ENCODE results near the gene PLAAT1.

PLAAT1 gene

DNA sequence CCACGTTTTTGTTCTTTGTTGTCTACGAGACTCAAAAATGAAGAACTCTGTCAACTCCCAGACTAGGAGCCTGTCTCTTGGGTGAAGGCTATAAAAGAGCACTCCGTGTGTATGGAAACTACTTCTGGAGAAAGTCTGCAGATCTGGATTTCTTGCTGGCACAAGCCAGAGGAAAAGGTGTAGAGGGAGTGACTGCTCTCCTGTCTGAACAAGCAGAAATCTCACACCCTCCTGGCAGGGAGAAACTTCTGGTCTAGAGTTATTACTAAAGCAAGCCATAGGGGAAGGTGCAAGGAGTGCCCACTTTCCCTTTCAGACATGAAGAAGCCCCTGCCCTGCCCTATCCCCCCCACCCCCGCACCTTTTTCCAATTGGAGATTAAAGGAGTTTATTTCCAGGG lies 9.5 kb downstream of the PLAAT1 start:
- DNase-seq: no peak

DNA sequence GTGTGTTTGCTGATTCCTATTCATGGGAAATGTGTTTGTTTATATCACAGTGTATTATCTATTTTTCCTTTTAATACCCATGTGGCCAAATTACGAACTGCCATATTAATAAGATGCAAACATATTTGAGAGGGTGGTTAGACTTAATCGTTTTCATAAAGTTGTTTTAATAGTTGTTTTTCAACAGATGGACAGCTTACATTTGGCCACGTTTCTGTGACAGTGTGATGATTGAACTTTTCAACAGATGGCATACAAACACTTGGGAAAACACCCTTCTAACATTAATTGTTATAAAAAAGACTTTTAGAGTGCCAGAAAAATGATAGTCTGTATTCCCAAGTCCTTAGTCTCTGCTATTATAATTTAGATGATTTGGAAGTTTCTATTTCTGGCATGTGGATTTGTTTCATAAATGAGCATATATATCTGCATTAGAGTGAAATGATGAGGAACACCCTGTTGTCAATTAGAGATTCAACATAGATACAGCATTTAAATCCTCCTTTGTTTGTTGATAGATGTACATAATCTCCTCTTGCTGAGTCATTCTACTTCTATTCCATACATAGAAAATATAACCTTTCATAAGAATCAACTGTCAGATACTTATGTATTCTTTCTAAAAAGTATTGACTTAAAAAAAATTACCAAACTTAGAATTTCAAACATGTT lies 13.1 kb downstream of the PLAAT1 start:
- DNase-seq: no peak

DNA sequence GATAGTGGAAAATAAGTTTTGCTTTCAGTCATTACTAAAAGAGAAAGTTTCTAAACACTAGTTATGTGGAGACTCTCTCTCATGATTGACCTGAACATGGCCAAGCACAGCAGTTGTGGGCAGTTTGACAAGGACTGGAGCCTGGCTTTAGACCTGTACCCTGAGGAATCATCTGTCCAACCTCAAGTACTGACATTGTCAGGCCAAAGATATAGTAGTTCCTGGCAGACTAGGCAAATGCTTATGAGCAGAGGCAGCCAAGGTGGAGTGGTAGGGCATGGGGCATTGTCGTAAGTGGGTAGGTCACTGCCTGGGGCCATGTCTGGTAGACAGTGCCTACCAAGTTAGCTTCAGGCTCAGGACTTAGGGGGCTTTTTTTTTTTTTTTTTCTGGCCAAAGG lies 20.9 kb downstream of the PLAAT1 start:
- DNase-seq: no peak

DNA sequence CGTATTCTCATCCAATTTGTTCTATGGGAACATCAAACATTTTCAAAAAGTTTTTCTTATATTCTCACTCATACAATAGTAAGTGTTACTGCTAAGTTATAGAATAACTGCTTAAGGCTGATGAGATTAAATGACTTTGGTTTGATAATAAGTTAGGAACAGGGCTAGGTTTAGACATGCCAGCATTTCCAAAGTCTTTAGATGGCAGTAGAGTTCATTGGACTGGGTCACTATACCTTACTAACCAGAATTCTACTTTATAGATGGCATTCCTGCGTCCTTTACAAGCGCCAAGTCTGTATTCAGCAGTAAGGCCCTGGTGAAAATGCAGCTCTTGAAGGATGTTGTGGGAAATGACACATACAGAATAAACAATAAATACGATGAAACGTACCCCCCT lies 21.7 kb downstream of the PLAAT1 start:
- no peak for DNase-seq

DNA sequence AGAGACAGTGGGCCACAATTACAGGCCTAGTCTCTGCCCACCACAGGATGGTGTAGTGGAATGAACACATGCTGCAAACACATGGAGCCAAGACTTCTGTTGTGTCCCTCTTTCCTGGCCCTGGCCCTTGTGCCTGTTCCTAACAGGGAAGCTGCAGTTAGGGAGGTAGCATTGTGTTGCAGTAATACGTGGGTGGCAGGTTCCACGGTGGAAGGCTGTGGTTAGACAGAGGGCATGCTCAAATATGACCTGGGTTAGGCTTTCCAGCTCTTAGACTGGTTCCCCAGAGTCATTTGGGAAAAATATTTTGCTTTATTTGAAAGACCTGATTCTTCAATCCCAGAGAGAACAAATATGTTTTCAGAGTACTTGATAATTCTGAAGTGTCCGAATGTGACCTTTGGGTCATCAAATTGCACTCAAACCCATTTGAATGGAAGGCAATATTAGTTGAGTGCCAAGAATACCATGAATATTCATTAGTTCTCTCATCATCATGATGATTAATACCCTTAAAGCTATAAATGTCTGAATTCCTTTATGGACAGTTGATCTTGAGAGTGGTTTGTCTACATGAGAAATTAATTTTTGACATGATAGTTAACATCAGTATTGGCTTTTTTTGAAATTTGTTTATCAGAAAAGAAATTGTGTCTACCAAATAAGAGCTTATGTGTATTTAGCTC lies 28.5 kb downstream of the PLAAT1 start:
- no peak for DNase-seq

DNA sequence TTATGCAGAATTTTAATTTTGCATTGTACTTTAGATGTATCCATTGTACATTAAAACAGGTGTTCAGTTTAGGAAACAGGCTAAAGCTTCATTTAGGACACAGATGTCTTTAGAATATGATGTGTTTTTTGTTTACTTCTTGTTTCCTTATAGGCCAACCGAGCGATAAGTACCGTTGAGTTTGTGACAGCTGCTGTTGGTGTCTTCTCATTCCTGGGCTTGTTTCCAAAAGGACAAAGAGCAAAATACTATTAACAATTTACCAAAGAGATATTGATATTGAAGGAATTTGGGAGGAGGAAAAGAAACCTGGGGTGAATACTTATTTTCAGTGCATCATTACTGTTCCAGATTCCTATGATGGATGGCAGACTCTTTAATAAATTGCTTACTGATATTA lies 29.4 kb downstream of the PLAAT1 start:
- DNase-seq: no peak

DNA sequence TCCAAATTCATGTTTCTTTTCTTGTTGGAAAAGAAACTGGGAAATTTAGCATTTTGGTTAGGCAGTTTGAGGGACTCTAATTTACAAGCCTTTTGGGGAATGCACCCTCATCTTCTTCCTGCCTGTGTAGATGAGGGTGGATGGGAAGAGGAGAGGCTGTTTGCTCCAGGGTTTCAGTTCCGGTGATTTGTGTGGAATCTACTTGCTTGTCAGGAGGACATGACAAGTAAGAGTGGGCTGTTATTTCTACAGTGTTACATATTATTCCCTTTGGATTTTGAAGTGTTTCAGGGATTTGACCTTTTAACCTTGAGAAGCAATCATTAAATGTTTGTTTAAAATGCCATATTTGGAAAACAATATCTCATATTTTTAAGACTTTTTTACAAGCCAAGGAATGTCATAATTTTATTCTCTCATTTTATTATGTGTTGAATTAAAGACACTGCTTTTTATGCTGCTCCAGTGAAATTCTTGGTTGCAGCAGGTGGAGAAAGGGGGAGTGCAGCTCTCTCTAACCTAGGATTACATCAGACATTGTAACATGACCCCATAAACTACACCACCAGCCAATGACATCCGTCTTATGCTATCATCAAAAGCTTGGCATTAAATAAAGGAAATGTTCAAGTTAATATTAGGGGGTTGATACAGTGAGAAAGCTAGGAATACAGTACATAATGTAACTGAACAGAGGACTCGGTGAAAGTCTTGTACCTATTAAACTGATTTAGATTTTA lies 30.2 kb downstream of the PLAAT1 start:
- no peak for DNase-seq

DNA sequence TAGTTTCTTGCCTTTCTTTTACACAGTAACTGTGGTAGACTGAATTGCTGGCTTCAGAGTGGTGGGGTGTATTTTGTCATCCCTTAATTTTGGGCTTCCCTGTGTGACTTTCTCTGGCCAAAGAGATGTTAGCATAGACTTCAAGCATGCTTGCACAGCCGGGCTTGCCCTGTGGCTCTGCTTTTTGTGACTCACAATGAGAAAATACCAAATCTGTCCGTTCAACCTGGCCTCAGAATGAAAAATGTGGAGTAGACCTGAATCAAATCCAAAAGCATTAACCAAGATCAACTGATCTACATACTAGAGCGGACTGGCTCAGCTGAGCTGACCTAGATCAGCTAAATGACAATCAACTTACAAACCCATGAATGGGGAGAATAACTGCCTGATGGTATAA lies 51.4 kb downstream of the PLAAT1 start:
- no peak for DNase-seq

DNA sequence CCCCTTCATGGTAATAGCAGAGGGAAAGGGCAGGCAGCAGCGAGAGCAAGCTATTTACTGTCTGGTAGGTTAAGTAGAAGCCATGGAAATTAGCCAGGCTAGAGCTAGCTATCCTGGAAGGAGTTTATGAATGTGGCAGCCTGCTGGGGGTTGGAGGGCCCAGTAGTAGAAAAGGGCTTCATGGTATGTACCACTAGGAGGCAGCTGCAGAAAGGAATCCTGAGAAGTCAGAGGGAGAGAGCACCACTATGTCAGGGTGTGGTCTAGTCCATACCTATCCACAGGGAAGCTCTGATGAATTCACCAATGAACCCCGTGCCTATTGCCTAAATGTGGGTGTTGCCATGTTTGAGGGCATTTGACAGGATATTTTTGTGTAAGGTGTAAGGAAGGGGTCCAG lies 55.0 kb downstream of the PLAAT1 start:
- no peak for DNase-seq

DNA sequence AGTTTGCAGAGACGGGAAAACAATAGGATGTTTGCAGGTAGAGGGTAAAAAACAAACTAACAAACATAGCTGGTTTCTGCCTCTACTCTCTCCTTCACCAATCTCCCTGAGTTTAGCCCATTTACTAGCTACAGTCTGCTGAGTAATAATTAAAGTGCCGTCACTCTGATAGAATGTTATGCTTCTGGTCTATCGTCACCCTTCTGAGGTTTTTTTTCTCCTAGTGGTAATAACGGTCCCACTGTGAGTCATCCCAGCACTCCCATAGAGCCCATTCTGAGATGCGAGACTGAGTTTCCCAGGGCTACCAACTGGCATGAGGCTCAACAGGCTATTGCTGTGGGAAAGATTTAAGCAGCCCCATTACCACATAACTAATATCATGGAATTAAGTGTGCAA lies 56.4 kb downstream of the PLAAT1 start:
- no peak for DNase-seq

DNA sequence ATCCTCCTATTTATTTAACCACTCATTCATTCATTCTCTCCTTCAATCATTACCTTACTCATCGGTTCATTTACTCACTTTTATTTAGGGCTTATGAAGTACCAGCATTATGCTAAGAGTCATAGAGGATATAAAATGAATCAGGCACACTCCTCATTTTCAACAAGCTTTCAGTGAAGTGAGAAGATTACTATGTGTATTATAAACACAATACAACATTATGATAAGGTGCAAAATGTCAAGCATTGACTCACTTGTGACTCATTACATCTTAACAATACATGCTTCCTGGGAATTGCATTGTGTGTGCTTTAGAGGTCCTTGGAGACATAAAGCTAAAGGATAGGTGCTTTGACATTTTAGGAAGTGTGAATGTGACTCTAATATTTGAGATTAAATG lies 60.4 kb downstream of the PLAAT1 start:
- DNase-seq: no peak

DNA sequence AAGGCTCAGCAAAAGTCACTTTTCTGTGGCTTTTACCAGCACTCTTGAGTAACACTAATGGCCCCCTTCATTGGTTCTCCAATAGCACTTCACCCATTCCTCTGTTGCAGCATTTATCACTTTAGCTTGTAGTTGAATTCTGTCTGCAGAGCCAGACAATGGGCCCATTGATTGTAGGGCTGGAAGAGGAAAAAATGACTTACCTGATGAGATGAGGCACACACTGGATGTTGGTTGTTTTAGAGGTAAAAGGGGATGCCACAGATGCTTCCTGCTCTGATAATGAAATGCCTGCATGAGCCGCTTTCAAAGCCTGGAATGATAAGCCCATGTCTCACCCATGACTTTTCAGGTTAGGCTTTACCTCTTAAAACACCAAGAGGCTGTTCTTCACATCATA lies 64.3 kb downstream of the PLAAT1 start:
- DNase-seq: no peak

DNA sequence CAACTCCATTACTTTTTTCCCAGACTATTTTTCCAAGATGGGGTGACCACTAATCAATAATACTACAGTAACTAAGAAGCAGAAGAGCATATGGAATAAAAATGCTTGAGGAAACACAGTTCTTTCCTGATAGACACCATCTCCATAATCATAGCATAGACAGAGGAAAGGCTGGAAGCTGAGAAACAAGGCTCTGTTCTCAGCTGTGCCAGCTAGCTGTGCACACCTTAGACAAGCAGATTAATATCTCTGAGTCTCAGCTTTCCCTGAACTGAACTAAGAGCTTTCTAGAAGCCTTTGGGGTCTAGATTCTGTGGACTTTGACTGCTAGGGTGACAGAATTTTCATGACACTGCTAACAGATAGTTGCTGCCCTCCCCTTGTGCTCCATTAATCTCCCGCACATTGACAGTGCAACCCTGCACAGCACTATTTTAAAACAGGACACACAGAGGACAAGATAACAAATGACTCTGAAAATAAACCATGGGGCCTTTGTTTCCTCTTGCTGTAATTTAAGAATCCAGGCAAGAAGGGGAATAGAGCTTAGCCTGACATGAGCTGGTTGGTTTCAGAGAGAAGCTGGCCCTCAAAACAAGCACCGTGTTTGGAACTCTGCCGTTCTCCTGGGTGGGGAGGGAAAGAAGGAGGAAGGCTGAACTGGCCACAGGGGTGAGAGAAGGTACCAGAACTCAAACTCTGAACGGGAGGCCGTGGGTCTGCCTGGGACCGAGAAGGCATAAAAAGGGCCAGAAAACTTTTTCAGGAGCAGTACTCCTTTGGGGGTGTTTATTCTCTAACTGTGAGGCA lies 70.1 kb downstream of the PLAAT1 start:
- DNase-seq: no peak

DNA sequence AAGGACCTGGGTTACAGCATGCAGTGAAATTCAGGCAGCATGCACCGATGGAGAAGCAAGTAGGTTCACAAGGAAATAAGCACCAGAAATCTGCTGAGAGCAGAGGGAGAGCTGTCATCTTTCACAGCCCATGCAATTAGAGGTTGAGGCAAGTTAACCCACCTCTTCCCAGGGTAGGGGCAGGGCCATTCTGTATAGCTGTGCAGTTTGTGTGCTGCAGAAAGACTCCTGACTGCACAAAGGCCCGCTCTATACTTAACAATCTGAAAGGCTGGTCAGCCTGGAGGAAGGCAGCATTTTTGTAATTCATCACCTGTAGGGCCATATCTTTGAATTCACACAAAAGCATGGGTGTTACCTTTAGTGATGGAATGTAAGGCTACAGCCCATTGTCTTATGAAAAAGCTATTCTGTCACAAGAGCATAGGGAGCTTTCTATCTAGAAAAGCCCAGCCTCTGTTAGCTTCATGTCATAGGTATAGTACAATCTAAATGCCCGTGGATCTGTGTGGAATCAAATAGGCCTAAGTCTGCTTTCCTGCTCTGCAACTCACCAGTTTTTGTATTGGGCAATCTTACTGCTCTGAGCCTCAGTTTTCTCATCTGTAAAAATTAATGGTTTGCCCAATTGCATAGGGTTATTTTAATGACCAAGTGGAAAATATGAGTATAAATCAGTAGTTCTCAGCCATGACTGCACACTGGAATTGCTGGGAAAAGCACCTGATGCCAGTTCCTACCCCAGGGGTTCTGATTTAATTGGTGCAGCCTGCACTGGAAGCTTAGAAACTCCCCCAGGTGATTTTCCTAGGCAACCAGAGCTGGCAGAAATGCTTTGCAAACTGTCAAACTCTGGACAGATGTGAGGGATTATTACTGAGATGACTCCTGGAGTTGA lies 72.3 kb downstream of the PLAAT1 start:
- no peak for DNase-seq

DNA sequence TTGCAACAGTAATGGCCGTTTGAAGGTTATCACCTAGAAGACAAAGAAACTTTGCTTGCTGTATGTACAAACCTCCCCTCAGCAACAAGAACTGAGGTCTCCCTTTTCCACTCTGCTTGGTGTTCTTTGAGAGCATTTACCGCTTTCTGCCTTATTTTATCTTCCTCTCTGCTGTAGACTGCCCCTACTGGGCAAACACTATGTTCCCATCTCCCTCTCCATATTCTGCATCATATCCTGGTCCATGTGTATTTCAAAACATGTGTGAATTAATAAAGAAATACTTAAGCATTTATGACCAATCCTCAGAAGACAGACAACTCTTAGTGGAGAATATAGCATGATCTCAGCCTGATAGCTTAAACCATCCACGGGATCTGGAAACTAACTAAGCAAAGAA lies 73.1 kb downstream of the PLAAT1 start:
- DNase-seq: no peak

DNA sequence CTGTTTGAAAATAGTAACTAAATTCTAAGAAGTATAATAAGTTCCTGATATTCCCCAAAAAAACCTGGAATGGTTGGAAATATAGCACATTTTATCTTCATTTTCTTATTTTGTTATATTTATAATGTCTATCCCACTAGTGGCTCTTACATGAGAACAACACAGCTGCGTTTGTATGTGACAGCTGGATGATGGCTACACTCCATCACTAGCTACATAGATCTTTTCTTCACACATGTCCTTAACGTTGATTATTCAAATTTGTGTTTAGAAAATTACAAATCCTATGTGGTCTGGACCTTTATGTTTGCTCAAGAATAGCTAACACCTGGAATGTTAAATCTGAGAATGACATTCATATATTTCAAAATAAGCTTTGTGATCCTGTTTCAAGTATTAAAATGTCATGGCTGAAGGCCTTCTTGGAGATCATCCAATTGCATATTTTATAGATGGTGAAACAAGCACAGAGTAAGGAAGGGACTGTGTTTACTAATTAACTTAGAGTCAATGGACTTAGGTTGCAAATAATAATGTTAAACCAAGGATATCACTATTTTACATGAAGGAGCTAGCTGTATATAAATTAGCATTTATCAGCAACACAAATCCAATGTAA lies 76.8 kb downstream of the PLAAT1 start:
- no peak for DNase-seq

Measured in amygdala (tissue), 56 donors.